Pulmonary artery endothelial cell (primary cell): ENCODE results near the gene ATP8A1. TPM values are rescaled to one million over a fixed set of nuclear protein-coding genes. Genes with fewer than 3 reads are reported as not detected.
"Not testable (repeated sequence)": the region's sequence is repeated elsewhere in the genome, so short reads cannot be mapped to it uniquely, and the experiment has no call there.

Experiments
- DNase-seq: peaks from one replicate; pipeline ENCODE4 v3.0.0-alpha.2; 2011; ENCODE audit warnings: low read depth, low spot score
- total RNA-seq: library from RNA; depleted of rRNA; stranded (reverse); fragments of >200 nt; gene quantifications from 2 replicates; pipeline ENCODE4 v1.2.3, GENCODE V29; 2014

The ATP8A1 gene
- 6.5 and 7.1 TPM in 2 replicates for total RNA-seq

DNA sequence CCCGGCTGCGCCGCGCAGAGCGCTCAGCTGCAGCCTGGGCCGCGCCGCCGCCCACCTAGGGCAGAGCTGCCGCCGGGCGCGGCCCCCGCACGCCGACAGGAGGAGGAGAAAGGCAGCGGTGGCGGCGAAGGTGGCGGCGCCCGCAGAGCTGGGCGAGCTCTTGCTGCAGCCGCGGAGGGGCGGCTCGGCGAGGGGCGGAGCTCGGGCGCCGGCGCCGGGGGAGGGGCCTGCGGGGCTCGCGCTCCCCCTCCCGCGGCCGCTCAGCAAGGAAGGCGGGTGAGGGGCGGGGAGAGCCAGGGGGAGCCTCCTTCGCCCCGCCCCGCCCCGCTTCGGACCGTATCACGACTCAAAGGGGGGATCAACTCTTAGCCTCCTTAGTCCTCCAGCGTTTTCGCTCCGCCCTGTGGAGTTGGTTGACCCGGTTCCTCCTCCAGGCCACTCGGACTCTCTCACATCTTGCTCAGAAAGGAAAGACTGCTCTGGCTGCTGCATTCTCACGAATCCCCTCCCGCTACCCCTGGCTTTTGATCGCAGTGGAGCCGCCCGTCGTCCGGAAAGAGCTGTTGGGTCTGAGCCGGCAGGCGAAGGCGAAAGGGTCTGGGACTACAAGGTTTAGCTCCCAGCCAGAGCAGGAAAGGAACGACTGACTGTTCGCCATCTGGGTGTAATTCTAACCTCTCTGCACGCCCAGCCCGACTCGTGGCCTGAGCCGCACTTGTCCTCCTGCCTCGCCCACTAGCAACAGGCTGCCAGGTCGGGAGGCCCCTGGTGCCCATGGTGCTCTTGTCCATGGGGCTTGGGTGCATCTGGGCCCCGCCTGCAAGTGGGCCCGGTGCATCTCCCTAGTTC is at the start of gene ATP8A1:
Gene ATP8A1, minus strand, starts transcription at position 162 of the 849 bp plus-strand sequence. CDS start 232 bp downstream, outside the sequence.
- DNase-seq: peak; percentile 63

GRCh38 chr4:42706086-42706485 is 49.2 kb upstream of the ATP8A1 start:
- DNase-seq: no peak

- DNase-seq: no peak
Observed at GRCh38 chr4:42703813-42704212, 46.9 kb upstream of the ATP8A1 start.

GRCh38 chr4:42702895-42703294 is 46.0 kb upstream of the ATP8A1 start:
- no peak for DNase-seq

- DNase-seq: not testable (repeated sequence)
Observed at GRCh38 chr4:42701780-42702179, 44.9 kb upstream of the ATP8A1 start.

DNA sequence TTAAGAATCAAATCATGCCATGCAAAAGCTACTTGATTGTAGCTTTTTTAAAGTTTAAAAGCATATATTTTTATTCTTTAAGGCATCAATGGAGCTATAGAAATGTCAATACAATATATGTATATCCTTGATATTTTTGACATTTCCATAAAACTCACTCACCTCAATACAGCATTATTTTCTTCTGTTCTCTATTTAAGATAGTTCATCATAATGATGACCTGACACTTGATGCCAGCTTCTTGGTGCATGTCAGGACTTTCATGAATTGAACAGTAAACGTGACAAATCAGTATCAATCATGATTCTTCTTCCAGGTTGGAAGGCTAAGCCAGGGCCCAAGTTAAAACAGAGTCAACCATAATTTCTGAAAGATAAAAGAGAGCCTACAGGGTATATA is 33.6 kb upstream of the ATP8A1 start:
- DNase-seq: no peak

DNA sequence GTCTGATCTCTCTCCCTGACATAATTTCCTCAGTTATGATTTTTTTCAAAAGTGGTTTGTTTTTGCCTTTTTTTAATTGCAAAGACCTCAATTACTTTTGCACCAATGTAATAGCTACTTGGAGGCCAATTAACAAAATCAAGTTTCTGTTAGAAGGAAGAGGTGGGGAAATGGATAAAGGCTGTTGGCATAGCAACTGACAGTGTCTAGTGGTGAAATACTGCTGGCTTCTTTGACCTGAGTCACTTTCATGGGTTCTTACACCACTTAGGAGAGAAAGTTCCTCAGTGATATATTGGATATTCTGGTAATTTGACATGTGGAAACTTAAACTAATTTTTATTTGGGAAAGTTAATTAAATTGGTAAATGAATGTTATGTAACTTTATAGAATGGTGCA is 26.5 kb upstream of the ATP8A1 start:
- DNase-seq: no peak

DNA sequence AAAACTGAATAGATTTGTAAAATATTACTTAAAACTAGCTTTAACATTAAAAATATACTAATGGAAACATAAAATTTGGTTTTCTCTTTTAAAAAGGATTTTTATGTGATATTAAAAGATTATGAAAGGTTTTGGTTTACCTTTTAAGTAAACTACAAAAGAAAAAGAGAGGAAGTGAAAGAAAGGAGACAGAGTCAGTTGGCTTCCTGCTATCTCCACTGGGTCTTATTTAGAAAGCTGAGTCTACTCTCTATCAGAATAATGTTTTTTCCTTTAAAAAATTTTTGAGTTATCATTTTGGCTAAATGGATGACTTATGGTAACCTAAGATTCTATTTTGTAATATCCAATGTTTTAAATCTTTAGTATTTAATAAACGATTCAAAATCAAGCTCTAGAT is 21.6 kb upstream of the ATP8A1 start:
- no peak for DNase-seq

DNA sequence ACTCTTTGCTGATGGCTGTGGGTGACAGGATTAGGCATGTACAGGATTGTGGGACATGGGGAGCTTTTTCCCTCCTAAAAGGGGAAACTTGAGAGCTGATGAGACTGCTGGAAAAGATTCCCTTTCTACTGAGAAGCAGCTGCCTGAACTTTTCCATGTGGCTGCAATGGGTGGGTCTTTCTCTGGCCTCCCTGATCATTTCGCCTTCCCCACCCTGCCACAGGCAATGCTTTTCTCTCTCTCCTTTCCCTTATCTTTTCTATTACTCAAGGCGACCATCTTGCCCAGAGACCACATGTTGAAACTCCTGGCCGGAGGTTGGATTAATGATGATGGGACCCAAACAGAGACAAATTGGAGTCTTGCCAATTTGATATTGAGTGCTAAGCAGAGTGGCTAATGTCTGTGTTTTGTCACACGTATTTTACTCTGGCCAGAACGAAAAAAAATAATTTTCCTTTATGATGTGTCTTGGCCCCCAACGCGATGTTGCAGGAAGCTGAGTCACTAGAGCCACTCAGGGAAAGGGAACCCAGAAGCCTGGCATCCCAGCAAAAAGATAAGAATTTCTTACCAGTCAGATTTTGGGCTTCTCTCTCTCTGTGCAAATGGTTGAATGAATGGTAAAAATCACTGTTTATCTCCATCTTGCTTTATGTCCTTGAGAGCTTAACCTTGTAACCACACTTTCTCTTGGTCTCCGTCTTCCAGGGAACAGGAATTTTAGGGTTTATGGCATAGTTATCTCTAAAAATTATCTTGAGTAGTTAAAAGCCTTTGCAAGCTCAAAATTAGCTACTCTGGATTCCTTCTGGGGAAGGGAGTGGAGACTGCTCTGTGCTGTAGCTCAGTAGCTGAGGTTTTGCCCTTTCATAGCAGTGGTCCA is 19.4 kb upstream of the ATP8A1 start:
- DNase-seq: no peak

GRCh38 chr4:42673082-42673425 is 16.1 kb upstream of the ATP8A1 start:
- DNase-seq: no peak

- DNase-seq: no peak
Observed at GRCh38 chr4:42672359-42673081, 15.6 kb upstream of the ATP8A1 start.

DNA sequence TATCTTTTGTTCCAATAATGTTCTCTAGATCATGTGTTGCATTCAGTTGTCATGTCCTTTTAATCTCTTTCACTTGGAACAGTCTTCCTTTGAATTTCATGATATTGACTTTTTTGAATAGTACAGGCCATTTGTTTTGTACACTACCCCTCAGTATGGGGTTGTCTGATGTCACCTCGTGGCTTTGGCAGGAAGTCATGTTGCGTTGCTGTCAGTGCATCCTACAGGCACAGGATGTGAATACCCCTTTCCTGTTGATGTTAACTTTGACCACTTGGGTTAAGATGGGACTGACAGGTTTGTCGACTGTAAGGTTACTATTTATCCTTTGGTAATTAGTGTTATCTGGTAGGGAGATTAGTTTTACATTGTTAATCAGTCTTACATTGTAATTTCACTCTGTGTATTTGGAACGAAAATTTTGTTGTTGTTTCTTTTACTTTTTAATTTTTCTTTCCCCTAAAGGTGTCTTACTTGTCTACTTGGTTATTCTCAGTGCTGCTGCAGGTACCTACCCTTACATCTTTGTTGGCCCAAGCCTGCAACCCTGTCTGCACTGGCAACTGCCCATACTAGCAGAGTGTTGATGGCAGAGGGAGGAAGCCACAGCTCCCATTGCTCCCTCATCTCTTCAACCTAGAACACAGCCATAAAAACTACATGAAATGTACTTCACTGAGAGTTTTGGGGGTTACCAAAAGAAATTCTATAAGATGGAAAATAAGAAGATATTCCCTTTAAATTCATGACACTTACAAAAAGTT is 14.7 kb upstream of the ATP8A1 start:
- no peak for DNase-seq

DNA sequence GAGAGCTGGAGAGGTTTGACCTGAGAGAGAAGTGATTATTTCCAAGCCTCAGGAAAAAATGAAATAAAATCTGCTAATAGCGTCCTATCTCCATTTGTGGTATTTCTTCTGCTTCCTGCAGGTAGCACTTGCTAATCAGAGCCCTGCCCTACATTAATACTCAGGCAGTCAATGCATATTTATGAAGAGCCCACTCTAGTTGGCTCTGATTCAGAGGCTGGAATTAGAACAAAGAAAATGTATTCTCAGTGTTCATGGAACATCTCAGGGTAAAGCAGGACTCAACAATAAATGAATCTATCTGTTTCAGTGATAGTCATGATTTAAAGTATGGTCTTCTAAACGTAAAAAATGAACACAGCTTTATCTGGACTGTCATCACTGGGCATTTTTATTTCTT is 1.4 kb upstream of the ATP8A1 start:
- DNase-seq: no peak

DNA sequence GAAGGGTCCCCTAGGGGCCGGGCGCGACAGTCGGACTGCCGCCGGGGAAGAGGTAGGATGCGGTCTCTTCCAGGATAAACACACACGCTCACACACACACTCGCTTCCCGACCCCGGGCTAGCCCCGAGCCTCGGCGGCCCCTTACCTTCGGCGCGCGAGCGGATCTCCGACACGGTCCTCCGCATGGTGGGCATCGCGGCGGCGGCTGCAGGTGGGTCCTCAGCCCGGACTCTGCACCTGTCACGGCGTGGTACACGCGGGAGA is 294 bp downstream of the ATP8A1 start:
- DNase-seq: no peak

DNA sequence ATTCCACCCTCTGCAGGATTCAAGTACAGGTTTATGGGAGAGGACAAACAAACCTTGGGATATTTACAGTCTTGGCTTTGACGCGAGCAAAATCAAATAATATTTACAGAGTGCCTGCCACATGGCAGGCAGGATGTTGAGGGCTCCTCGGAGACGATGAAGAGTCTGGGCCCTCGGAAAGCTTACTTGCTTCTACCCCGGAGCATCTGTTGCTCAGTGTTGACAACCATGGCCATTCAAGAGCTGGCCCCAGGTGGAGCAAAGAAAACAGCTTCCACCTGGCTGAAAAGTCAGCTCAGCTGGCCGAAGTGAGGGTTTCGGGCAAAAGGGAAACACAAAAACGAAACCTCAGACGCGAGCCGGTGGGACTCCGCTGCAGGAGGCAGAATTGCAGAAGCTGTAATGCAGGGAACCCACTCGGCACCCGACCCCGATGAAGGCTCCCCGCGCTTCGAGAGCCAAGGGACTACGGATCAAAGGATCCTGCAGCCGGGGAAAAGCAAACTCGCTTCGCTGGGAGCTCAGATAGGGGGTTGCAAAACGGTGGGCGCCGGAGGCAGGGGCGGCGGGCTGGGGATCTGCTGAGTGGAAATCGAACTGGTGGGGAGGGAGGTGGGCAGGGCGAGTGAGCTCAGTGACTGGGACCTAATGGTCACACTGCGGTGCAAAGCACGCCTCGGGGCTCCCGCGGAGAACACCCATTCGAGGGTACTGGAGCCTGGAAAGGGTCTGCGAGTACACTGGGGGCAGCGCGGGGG is 805 bp downstream of the ATP8A1 start:
- no peak for DNase-seq

DNA sequence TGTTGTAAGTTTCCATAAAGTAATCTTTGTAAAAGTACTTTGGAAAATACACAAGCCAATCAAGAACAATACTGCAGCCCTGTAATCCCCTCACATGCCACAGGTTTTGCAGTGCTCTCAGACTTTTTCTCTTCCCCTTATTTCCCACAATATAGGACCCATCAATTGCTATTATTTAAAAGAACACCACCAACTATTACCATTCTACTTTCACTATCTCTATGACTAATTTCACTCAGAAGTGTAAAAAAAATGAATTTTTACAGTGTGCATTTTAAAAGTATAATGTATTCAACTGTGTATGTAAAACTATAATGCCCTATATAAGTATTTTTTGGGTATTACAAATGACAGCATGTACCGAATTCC is 1.7 kb downstream of the ATP8A1 start:
- no peak for DNase-seq

DNA sequence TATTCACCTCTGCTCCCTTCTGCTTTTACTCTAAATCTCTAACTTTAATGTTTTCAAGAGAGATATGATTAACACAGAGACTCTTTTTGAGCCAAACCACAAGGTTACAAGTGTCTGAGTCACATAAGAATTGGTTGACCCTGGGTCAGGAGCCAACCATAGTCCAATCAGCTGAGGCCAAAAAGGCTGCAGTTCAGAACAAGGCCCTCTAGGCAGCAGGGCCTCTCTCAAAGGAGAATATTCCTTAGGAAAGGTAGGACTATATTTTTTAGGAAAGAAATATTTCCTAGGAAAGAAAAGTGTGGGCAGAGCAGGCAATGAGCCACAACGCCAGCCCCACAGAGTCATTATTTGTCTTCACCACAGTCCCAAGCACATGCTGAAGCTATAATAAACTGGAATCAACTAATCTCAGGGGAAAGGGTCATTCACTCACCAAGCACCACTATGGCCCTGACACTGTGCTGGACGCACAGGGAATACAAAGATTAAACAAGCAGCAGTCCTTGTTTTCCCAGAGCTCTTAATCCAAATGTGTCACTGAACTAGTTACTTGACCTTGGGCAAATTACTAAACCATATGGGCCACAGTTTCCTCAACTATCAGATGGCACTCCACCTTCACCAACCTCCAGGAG is 2.2 kb downstream of the ATP8A1 start:
- no peak for DNase-seq

GRCh38 chr4:42653626-42654560 is 3.0 kb downstream of the ATP8A1 start:
- no peak for DNase-seq
